GM12873 (cell line): Measurements from ENCODE around the gene DNAJC30.

Experiments used
- TF ChIP-seq, protein P1 (sequence below): IDR thresholded peaks from 2 replicates; pipeline ENCODE4 v1.5.1; 2012; ENCODE audit warnings: low read depth, mild to moderate bottlenecking, moderate library complexity, low read length, control low read depth; ENCODE audit not compliant: insufficient read depth; ENCODE audit errors: missing control alignments

DNAJC30 gene

GRCh38 chr7:73705551-73705920 is 22.3 kb upstream of the DNAJC30 start:
- TF ChIP-seq, protein P1, sequence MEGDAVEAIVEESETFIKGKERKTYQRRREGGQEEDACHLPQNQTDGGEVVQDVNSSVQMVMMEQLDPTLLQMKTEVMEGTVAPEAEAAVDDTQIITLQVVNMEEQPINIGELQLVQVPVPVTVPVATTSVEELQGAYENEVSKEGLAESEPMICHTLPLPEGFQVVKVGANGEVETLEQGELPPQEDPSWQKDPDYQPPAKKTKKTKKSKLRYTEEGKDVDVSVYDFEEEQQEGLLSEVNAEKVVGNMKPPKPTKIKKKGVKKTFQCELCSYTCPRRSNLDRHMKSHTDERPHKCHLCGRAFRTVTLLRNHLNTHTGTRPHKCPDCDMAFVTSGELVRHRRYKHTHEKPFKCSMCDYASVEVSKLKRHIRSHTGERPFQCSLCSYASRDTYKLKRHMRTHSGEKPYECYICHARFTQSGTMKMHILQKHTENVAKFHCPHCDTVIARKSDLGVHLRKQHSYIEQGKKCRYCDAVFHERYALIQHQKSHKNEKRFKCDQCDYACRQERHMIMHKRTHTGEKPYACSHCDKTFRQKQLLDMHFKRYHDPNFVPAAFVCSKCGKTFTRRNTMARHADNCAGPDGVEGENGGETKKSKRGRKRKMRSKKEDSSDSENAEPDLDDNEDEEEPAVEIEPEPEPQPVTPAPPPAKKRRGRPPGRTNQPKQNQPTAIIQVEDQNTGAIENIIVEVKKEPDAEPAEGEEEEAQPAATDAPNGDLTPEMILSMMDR: no peak

DNA sequence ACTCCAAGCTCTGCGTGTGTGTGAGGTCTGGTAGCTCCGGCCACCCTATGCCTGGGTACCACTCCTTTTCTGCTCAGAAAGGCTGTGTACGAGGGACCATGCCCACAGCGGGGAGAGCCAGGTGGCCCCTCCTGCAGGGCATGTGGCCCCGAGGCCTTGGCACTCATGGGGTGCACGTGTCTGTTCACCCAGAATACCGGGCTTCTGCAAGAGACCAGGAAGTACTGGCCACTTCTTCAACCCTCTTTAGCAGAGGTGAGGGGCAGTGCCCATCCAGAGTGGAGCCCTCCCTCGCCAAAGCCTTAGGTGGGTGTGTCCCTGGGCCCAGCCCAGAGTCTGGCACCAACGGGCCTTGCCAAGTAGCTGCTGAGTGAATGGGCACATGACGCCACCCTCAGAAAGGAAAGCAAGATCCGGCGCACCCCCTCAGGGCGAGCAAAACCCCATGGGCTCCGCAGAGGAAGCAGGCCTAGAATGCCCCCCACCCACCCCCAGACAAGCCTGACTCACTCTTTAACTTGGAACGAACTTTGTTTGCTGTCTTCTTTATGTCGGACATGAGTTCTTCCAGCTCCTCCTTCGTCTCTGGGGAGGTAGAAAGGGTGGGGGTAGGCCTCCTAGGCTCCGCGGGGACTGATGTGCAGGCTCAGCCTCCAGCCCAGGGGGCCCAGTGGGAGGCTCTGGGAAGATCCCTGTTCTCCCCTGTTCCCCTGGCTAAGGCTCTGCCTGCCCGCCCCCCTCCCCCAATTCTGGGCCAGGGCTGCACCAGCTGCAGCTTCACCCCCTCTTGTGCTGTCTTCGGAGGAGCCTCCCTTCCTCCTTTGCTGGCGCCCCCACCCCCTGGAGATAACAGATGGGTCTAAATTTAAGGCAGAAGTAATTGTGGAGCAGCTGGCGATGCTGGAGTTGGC is 21.6 kb upstream of the DNAJC30 start:
- TF ChIP-seq, protein P1: no peak

GRCh38 chr7:73703757-73704639 is 20.7 kb upstream of the DNAJC30 start:
- TF ChIP-seq, protein P1: no peak

- TF ChIP-seq, protein P1: no peak
These were observed 20.0 kb upstream of the DNAJC30 start for GRCh38 chr7:73703225-73703624.

- TF ChIP-seq, protein P1: no peak
These were observed 19.4 kb upstream of the DNAJC30 start for GRCh38 chr7:73702665-73703064.

- TF ChIP-seq, protein P1: no peak
These were observed 19.0 kb upstream of the DNAJC30 start for GRCh38 chr7:73702226-73702625.
